GM06990 (cell line): ENCODE measurements around the gene CUBN.

Source experiments
- DNase-seq: peaks from one replicate; pipeline ENCODE4 v3.0.0-alpha.2; 2011; ENCODE audit not compliant: insufficient read length; ENCODE audit errors: extremely low read depth
- H3K27me3 ChIP-seq: replicated peaks from 2 replicates; pipeline ENCODE4 v1.6.0; 2011; ENCODE audit warnings: low read length; ENCODE audit not compliant: control insufficient read depth, insufficient read depth
- H3K36me3 ChIP-seq: 2 replicates; pipeline ENCODE4 v1.5.1; 2011; ENCODE audit warnings: low read length; ENCODE audit not compliant: control insufficient read depth, insufficient read depth
- H3K4me3 ChIP-seq: replicated peaks from 2 replicates; pipeline ENCODE4 v1.5.1; 2011; ENCODE audit warnings: low read depth, mild to moderate bottlenecking, control low read depth, low read length
- CTCF ChIP-seq: IDR thresholded peaks from 2 replicates; pipeline ENCODE4 v1.5.1; 2011; ENCODE audit warnings: low read length, control low read depth, mild to moderate bottlenecking, inconsistent platforms; ENCODE audit not compliant: insufficient read depth, poor library complexity, severe bottlenecking

The CUBN gene

DNA sequence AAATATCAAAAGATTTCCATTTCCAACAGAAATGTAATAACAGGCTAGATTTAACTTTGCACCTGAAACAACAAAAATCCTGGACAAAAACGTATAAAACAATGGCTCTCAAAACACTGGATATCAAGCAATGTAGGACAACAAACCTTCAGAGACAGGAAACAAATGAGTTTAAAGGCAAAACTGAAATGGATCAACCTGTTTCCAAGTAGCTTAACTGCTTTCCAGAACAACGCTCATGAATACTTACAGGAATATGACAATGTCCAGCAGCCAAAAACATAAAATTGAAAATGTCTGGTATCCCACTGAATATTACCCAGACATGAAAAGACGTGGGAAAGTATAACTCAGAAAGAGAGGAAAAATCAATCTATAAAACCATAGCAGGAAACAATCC is 62.8 kb downstream of the CUBN start:
- Histone ChIP-seq H3K36me3 (no peaks in the 10 kb centered on the region), H3K4me3 (no peak overlapping the region), H3K27me3 (no peaks in the 10 kb centered on the region; the same call in 1 of the 2 replicates)
- no peak for DNase-seq
- no peak for TF ChIP-seq CTCF

DNA sequence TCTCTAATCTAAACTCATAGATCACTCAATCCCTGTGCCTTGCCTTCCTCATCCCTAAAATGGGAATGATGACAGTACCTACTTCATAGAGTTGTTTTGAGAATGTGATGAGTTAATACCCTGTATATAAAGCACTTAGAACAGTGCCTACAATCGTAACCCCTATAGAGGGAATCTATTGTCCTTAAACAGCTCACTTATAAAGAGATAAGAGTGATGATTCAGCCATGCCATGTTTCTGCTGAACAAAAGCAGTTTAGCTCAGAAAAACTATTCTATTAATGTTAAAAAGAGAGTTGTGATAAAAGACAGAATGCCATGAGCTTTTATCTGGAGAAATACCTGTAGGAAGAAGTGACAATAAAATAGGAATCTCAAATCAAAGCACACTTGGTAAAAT is 63.6 kb downstream of the CUBN start:
- no peak for DNase-seq
- TF ChIP-seq CTCF, result no peak
- no peaks in the 10 kb centered on the region; the same call in 1 of the 2 replicates for H3K27me3 ChIP-seq
- H3K36me3 ChIP-seq, result no peaks in the 10 kb centered on the region
- no peak overlapping the region for H3K4me3 ChIP-seq

DNA sequence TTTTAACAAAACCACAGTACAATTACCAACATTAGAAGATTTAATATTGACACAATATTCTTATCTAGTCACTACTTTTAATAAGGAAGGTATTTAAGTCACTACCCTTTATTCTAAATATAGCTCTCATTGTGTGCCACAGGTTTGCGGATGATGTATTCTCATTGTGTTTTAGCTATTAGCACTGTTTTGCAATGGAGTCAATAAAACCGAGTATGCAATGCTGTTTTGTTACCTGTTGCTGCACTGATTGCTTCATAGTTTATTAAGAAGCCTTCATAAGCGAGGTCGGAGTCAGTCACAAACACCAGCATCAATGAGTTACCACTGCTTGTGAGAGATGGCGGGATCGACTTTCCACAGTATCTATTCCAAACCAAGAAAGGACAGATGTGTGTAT is 64.3 kb downstream of the CUBN start:
- H3K36me3 ChIP-seq, result no peaks in the 10 kb centered on the region
- DNase-seq, result no peak
- TF ChIP-seq CTCF, result no peak
- H3K4me3 ChIP-seq, result no peak overlapping the region
- H3K27me3 ChIP-seq, result no peaks in the 10 kb centered on the region; the same call in 1 of the 2 replicates

GRCh38 chr10:17064435-17064834 is 65.2 kb downstream of the CUBN start:
- no peaks in the 10 kb centered on the region; the same call in 1 of the 2 replicates for H3K27me3 ChIP-seq
- no peak for DNase-seq
- H3K4me3 ChIP-seq, result no peak overlapping the region
- TF ChIP-seq CTCF, result no peak
- H3K36me3 ChIP-seq, result no peaks in the 10 kb centered on the region

- no peak for TF ChIP-seq CTCF
- Histone ChIP-seq H3K27me3 (no peaks in the 10 kb centered on the region; the same call in 1 of the 2 replicates), H3K4me3 (no peak overlapping the region), H3K36me3 (no peaks in the 10 kb centered on the region)
- DNase-seq, result no peak
Measured at GRCh38 chr10:17062955-17063484, 66.6 kb downstream of the CUBN start.

DNA sequence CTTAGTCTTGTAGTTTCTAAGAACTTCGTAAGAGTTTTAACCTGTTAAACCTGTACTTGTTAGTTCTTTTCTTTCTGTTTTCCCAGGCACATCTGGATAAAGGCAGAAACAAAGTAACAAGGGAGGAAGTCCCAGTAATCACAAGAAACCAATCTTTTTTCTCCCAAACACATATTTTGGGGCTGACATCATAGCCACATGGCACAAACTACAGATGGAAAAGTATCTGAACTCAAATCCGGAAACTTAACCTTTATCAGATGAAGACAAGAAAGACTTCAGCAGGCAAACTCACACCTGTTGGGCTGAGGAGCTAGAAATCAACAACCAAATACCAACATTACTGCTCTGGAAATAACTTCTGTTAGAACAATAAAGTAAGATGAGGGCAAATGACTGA is 67.1 kb downstream of the CUBN start:
- Histone ChIP-seq H3K4me3 (no peak overlapping the region), H3K27me3 (no peaks in the 10 kb centered on the region; the same call in 1 of the 2 replicates), H3K36me3 (no peaks in the 10 kb centered on the region)
- TF ChIP-seq CTCF, result no peak
- no peak for DNase-seq
